Erythroblast (primary cell): Measurements from ENCODE around the gene TMEM181.

Experiments used
- DNase-seq, 2 experiments: peaks; one replicate each; lab custom pipeline; 2025; lab: John Stamatoyannopoulos, UW
- GATA1 ChIP-seq: IDR thresholded peaks from 2 replicates; pipeline ENCODE4 v1.6.1; 2011; ENCODE audit warnings: low read depth, mild to moderate bottlenecking, control low read depth, low read length, moderate library complexity
- POLR2A ChIP-seq: IDR thresholded peaks from 2 replicates; pipeline ENCODE4 v1.6.1; 2011; ENCODE audit warnings: mild to moderate bottlenecking, low read length

Gene TMEM181

GRCh38 chr6:158684311-158684710 lies 124.4 kb downstream of the TMEM181 start:
- no peak for DNase-seq
- TF ChIP-seq POLR2A (no peak), GATA1 (no peak)

DNA sequence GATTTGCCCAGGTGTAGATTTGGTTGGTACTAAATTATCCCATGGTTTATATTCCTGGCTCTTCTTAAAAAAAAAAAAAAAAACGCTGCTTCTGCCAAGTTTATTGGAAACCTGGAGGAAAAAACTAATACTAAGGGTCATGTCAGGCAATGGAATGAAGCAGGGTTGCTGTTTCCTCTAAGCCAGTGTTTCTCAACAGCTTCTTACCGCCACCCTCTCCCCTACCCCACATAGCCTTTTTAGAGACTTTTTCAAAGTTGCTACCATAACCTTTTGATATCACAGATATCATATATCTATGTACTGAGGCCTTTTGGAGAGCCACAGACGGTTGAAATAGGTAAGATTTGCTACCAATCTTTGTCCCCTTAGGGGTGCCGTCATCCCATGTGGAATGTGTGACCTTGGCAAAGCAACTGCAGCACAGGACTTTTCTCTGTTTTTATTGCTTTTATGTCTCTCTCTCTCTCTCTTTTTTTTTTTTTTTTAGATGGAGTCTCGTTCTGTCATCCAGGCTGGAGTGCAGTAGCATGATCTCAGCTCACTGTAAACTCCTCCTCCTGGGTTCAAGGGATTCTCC lies 124.9 kb downstream of the TMEM181 start:
- no peak for DNase-seq
- TF ChIP-seq POLR2A (no peak), GATA1 (no peak)
